GM21717 (cell line): ENCODE data around the gene SLC30A9.

Source experiments
- ATAC-seq: cut with Tn5 transposase; IDR thresholded peaks from one replicate; pipeline ENCODE4 v1.9.1; 2021; ENCODE audit warnings: mild to moderate bottlenecking, moderate library complexity; ENCODE audit not compliant: unreplicated experiment

The SLC30A9 gene

DNA sequence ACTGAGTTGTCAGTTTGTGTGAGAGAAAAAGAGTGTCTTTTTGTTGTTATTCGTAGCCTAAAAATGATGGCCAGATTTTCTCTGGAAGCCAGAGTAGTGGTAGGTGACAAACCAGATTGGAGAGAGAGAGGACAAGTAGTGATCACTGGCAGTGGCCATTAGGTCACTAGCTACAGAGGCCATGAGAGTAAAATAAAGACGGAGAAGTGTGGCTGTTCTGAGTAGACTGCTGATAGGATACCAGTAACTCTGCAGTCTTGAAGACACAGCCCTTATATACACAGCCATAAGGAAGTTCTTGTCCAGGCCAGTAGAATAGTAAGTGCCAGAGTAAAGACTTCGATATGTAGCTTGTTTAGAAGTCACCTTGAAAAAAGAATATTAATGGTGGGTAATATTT, 7.7 kb downstream of the SLC30A9 start:
- no peak for ATAC-seq

DNA sequence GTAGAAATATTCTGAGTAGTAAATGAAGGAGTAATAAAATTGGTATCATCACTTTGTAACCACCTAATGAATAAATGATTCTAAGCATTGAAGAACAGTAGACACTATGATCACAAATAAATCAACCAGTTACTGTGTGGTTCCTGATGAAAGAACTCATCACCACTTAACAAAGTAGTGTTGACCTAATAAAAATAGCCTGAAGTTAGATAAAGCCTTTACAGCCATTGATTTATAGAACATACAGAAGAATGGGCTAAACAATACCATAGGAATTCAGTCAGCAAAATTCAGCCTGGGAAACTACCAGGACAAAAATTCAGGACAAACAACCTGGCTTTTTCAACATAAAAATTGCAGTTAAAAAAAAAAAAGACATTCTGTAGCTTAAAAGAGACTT, 9.0 kb downstream of the SLC30A9 start:
- ATAC-seq = no peak

DNA sequence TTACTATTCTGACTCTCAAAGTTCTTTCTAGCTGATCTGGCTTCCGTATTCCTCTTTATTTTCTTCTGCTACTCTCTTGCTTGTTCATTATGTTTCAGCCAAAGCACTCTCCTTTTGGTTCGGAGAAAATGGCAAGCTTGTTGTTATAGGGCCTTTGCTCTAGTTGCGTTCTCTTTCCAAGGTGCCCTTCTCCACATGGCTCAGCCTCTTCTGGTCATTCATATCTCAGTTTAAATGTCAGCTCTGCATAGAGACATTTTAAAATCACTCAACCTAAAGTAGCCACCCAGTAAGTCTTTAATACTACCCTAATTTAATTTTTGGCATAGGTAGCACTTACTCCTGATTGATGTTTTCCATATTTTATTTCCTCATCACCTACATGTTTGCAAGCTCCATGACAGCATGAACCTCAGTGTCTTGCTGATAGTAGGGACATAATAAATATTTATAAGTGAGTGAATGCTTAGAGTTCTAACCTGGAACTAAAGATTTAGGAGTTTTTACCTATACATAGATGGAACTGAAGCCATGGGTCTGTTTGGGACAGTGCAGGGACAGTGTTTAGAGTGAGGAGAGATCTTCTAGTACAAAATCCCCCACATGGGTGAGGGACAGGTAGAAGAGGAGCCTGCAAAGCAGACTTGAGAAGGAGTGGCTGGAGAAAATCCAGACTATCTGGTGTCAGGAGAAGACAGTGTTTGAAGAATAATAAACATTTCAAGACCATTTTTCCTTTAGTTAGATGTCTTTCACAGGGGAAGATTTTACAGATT, 17.9 kb downstream of the SLC30A9 start:
- ATAC-seq = no peak

DNA sequence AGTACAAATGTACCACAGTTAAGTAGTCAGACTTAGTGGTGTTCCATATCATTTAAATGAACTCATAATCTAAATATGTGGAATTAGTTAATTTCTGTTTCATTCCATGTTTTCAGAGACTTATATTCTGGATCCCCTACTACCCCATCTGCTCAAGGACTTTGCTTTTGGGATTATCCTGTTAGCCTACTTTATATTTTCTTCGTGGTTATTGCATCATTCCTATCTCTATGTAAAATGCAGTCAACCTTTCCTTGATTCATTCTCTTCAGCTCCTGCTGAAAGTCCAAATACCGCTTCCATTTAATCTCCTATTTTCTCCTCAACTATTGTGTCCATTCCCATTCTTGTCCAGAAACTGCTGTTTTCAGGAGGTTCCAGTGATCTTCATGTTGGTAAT, 25.1 kb downstream of the SLC30A9 start:
- no peak for ATAC-seq

DNA sequence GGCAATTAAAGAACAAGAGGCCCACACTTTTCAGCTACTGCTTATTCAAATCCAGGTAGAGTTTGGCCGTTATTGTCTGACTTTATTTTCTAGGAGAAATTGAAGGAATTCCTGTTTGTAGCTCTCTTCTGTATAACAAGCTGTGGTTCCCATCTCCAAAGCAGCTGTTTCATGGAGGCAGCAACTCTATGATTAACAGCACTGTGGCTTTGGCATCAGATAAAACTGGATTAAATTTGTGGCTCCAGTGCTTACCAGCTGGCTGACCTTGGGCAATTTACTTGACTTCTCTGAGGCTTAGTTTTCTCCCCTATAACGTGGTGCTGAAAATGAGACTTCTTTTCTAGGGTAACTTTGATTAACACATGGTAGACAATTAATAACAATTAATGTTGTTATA, 28.1 kb downstream of the SLC30A9 start:
- ATAC-seq = no peak

DNA sequence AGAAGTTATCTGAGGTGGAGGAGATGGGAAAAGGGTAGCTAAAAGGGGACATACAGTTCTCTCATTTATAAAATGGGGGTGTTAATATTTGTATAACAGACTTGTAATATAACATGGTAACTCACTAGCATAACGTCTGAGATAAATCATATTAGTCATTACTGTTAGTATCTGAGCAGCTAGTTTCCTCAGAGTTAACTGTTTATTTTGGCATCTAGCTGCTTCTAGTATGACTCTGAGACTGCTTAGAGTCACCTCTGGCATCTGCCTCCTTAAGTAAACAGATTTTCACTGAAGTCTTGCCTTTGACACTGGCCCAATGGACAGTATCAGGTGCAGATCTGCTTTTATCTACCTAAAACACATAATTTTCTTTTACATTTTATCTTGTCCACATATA, 58.1 kb downstream of the SLC30A9 start:
- no peak for ATAC-seq

DNA sequence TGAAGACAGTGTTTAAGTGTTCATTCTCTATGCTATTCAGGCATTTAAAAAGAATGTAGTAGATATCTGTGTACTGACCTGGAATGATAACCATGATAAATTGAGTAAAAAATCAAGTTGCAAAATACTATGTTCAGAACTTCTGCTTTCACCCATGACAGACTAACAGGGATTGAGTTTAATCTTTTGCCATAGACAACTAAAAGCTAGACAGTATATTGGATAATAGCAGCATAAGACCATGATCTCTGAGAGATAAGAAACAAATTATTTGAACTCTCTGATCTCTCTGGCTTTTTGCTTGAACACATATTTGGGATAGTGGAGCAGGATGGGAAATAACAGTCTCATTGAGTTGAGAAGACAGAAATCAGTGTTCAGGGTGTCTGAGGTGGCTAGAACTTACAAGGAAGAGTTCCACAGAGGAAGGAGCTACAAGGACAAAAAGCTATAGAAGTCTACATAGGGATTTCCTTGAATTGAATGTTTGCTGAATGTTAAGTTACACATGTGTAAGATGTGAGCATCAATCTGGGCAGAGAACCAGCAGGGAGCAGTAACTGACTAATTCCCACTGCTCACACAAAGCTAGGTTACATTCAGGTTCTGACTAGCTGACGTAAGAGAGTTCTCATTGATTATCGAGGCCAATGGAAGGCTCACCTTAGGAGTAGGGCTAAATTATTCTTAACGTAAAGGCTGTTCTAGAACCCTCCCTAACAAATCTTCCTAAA, 60.4 kb downstream of the SLC30A9 start:
- no peak for ATAC-seq

DNA sequence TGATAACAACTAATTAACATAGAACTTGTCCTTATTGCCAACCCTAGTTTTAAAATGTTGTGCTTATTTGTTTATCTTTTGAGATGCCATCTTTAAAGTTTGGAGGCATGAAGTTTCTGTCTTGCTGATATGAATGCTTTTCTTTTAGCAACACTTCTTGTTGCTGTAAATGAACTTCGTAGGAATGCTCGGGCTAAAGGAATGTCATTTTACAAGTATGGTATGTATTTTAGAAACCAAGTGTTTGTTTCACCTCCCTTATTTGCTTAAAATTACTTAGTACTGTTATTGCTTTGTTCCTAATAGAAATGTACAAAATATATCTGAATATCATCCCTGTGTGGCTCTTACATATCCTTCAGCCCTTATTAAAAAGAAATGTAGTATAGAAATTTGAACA, 76.1 kb downstream of the SLC30A9 start:
- ATAC-seq = no peak

DNA sequence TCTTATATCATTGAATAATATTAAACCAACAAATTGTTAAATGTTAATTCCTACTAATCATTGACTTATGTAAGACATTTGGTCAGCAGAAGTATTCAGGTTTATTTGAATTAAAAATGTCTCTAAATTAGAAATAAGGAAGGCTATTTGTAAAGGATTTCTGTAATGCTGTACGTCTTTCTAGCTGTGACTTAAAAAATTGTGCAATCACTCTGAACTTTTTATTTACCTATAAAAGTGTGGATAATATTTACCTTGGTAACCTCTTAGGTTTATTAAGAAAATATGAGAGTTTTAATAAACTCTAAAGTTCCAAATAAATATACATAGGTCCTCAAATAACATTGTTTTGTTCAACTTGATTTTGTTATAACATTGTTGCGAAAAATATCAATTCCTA, 76.9 kb downstream of the SLC30A9 start:
- ATAC-seq = no peak

DNA sequence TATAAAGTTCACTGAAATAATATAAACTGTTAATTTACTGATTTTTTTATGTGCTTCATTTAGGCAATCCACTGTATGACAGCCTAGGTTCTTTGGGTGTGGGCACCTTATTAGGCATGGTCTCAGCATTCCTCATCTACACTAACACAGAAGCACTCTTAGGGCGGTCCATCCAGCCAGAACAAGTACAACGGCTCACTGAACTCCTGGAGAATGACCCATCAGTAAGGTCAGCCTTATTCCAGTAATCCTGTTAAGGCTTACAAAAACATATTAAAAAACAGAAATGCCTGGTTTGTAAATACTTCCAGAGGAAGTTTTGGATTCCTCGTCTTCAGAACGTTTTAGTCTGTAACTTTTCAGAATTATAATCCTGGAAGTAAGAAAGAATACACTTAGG, 80.1 kb downstream of the SLC30A9 start:
- ATAC-seq = no peak

DNA sequence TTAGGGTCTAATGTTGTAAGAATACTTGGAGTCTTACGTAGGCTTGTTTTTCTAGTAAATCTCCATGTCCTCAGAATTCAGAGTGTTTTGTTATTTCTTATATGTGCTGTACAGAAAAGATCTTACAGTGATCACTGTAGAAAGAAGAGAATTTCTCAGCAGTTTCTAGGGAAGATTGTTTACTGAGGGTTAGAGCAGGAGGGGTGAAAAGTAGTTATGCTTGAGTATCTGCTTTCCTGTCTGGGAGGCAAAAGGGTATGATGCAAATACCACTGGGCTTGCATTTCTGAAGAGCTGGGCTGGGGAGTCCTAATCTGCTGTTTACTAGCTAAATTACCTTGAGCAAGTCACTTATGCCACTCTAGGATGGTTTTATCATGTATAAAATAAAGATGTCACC, 84.0 kb downstream of the SLC30A9 start:
- ATAC-seq = no peak

DNA sequence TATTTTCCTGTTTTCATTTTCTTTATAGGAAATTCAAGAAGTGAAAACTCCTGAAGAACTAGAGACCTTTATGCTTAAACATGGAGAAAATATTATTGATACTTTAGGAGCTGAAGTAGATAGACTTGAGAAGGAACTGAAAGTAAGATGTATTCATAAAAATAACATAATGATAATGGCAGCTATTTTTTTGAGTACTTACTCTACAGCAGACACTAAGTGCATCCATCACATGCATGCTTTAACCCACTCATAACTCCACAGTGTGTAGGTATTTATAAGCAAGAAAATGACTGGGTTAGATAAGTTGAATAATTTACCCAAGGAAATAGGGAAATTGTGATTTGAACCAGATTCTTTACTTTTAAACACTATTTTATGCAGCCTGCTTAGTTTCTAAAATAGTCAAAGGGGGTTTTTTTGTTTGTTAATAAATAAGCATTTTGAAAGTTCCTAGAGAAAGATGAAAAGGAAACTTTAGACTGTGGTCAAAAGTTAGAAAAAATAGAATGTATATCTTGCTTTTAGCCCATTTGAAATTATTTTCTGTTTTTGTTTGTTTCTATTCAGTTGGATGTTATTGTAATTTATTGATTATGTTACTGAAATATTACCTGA, 88.0 kb downstream of the SLC30A9 start:
- peak; percentile 90 for ATAC-seq

DNA sequence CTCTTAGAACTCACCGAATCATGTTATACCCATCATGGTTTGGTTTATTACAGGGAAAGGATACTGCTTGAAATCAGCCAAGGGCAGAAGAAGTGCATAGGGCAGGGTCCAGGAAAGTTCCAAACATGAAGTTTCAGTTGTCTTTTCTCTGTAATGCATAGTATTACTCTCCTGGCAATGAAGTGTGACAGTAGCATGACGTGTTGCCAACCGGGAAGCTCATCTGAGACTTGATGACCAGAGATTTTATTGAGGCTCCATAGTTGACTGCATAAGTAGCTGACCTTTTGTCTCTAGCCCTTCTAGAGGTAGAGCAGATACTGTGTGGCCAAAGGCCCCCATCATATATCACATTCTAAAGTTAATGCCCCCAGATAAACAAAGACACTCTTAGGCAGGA, 90.0 kb downstream of the SLC30A9 start:
- no peak for ATAC-seq

DNA sequence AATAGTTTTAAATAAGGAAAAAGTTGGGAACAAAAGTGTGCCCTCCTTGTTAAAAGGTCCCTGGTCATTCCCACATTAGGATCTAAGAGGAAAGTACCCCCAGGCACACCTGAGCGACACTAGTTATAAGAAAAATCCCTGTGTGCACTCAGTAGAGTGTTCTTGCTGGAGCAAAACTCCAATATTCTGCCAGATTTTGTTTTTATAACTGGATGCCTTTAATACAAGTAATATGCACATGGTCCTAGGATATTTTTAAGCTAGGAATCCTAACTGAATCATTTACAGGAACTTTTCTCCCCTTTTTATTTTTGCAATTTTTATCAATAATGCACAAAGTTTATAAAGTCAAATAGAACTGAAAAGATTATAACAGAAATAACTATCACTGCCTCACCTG, 93.5 kb downstream of the SLC30A9 start:
- no peak for ATAC-seq

DNA sequence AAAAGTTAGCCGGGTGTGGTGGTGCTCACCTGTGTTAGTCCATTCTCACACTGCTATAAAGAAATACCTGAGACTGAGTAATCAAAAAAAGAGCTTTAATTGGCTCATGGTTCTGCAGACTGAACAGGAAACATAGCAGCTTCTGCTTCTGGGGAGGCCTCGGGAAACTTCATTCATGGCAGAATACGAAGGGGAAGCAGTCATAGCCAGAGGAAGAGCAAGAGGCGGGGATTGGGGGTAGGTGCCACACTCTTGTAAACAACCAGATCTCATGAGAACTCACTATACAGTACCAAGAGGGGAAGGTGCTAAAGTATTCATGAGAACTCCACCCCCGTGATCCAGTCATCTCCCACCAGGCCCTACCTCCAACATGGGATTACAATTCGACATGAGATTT, 98.1 kb downstream of the SLC30A9 start:
- ATAC-seq = no peak

DNA sequence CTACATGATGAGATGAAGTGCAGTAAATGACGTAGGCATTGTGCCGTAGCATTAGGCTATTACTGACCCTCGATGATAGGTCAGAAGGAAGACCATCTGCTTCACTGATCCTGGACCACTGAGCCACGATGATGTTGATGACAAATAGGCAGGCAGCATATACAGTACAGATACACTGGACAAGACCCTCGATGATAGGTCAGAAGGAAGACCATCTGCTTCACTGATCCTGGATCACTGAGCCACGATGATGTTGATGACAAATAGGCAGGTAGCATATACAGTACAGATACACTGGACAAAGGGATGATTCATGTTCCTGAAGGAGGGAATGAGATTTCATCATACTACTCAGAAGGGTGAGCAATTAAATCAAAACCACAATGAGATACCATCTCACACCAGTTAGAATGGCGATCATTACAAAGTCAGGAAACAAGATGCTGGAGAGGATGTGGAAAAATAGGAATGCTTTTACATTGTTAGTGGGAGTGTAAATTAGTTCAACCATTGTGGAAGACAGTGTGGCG, 111.2 kb downstream of the SLC30A9 start:
- no peak for ATAC-seq

DNA sequence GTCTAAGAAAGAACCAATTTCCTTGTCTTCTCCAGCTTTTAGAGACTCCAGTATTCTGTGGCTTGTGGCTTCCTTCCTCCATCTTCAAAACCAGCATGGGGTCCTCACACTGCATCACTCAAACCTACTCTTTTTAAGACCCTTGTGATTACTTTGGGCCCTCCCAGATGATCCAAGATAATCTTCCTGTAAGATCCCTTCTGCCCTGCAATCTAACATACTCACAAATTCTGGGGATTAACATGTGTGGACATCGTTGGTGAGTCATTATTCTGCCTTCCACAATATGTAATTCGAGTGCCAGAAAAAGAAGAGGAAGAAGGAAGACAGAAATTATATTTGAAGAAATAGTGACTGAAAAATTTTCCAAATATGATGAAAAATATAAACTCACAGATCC, 114.2 kb downstream of the SLC30A9 start:
- no peak for ATAC-seq

DNA sequence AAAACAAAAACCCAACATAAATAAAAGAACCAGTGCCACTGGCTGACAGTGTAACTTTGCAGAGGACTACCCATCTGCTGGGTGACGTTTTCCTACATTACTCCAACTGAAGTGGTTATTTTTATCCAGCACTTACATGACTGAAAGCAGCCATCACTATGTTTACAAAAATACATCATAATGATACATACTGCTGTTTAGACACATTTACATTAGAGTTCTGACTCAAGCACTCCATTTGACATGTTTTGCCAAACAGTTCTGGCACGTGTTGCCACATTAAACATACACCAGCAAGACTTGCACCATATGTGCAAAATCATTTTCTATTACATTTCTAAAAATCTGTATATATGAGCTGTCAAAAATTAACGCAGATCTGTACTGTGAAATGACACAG, 122.5 kb downstream of the SLC30A9 start:
- ATAC-seq = no peak

DNA sequence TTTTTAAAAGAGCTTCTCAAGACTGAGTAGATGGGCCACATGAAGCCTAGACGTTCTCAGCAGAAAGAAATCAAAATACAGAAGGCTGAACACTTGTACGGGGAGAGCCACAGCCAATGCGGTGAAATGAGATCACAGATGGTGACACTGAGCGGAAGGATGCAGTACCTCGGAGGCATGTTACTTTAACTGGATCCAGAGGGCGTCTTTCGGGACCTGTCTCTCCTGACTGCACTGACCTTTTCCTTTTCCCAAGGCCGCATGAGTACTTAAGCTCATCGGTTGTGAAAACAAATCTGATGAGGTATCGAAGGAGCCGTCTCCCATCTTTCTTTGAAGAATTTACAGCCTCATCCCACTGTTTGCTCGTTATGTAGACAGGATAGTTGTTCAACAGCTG, 129.6 kb downstream of the SLC30A9 start:
- no peak for ATAC-seq

DNA sequence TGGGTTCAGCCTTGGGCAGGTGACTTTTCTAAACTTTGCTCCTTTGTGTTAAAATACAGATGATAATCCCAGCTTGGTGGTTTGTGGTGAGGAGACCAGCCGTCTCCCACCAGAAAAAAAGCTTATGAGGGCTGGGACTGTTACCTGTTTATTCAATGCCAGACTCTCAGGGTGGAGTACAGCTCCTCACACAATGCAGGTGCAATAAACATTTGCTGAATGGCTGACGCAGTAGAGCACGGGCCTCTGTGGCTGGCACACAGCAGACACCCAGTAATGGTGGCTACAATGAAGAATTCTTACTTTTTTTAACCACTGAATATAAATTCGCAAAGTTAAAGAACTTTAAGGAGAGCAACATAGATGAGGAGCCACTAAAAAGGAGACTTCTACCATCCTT, 131.9 kb downstream of the SLC30A9 start:
- no peak for ATAC-seq

DNA sequence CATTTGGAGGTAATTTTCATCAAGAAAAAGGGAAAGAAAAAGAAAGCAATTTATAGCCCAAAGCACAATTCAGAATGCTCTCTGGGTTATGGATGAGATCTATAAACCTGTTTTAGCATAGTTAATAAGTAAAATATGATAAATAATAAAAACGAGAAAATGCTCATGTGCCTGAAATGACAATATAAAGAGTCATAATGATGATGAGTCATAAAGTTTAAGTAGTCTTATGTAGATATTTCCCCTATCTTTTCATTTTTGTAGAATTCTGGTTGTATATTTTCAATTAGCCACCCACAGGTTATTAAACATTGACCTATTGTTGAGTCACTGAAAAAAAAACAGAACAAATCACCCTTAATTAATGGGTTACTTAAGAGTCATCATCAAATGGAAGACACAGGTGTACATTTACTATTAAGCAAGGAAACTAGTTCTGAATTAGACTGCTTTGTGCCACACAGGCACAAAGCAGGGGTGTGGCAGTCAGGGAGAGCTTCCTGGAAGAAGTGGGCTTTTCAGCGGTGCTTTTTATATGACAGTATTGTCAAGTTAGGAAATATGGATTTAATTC, 132.8 kb downstream of the SLC30A9 start:
- ATAC-seq = no peak

DNA sequence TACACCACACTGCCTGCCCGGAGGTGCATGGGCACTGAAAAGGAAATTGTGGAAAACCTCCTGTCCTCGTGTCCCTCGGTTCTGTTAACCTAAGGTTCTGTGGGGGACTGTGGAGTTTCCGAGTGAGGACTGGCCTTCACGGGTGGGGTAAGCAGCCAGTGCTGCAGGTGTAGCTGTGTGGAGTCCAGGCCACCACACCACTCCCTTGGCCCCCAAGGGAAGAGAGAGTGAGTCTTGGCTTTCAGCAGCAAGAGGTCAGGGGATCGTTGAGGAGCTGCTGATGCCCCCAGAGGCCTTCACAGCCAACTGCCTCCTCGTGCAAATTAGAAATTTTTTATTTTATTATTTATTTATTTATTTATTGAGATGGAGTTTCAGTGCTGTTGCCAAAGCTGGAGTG, 141.8 kb downstream of the SLC30A9 start:
- no peak for ATAC-seq
